Hematopoietic multipotent progenitor cell (in vitro differentiated cells): Measurements from ENCODE around the gene FBXO24. TPM values are rescaled to one million over a fixed set of nuclear protein-coding genes. Genes with fewer than 3 reads are reported as not detected.

Source experiments
- DNase-seq, 3 donors: peaks; one replicate each; pipeline ENCODE4 v3.0.0-alpha.2; 2011 to 2015; ENCODE audit warnings: low read depth in 2 of 3, low spot score in 2 of 3
- total RNA-seq: library from RNA; depleted of rRNA; stranded (reverse); fragments of >200 nt; gene quantifications from one replicate; pipeline ENCODE4 v1.2.3, GENCODE V29; 2012

Gene FBXO24
- total RNA-seq, 1 donor = 0.81 TPM

GRCh38 chr7:100588438-100588837 lies 2.3 kb downstream of the FBXO24 start:
- DNase-seq = peak in 1 of 3 donors; percentile 42

DNA sequence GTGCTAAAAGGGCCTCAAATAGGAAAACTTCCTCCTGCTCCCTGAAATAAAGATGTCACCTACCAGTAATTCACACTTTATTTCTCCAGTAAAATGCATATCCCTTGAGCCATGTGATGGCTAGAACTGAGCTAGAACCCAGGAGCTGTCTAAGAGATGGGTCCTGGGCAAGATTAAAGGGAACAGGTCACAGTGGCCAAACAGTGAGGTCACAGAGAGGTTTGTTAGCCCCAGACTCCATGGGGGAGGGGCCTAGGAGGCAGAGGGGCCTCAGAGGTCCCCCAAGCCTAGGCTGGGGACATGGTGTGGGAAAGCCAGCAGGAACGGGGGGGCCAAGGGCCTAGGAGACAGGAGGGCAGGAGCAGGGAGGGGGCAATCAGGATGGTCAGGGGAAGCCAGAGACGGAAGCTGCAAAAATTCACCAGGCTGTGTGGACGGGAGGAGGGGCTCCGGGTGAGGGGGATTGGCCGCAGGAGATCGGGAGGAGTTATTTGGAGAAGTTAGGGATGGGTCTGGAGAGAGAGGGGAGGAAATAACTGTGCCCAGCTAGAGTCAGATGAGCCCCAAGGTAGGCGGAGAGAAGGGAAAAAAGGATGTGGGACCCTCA lies 3.3 kb downstream of the FBXO24 start:
- no peak for DNase-seq

DNA sequence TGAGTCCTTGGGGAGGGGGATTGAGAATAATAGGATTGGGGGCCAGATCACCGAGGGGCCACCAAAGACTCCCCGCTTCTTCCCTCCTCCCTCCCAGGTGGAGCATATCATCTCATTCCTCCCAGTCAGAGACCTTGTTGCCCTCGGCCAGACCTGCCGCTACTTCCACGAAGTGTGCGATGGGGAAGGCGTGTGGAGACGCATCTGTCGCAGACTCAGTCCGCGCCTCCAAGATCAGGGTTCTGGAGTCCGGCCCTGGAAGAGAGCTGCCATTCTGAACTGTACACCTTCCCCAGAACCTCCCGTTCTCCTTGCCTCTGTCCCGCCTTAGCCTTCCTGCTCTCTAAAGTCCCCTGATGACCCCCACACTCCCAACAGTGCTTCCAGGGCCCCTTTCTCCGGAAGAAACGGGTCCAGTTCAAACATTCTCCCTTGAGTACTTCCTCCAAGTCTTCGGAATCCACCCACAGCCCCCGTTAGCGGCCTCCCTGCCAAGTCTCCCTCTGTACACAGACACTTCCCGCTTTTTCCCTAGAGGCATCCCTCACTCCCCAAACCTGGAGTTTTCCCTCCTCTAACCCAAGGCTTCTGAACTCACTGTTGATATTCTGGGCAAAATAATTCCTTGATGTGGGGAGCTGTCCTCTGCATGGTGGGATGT lies 4.1 kb downstream of the FBXO24 start:
- no peak for DNase-seq

GRCh38 chr7:100591596-100591995 lies 5.5 kb downstream of the FBXO24 start:
- DNase-seq = no peak

- no peak for DNase-seq
These were observed 9.1 kb downstream of the FBXO24 start for GRCh38 chr7:100595188-100595587.

- DNase-seq = no peak
These were observed 12.3 kb downstream of the FBXO24 start for GRCh38 chr7:100598425-100598824.

- no peak for DNase-seq
These were observed 14.0 kb downstream of the FBXO24 start for GRCh38 chr7:100599911-100600729.

GRCh38 chr7:100600730-100601038 lies 14.6 kb downstream of the FBXO24 start:
- DNase-seq = no peak

GRCh38 chr7:100602889-100603725 lies 17.0 kb downstream of the FBXO24 start:
- DNase-seq = no peak

DNA sequence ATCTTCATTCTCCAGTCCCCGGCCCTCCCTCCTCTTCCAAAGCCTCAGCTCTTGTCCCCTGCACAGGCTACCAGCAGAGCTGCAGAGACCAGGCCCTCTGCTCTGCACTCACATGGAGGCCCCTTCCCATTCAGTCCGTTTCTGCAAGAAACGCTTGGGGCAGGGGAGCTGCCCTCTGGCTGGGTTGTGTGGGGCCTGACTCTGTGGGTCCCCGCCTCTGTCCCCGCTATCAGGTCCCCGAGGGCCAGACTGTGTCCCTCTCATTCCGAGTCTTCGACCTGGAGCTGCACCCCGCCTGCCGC lies 17.5 kb downstream of the FBXO24 start:
- no peak for DNase-seq

- peak; percentile 53 to 80 (median 66) for DNase-seq
These were observed 18.2 kb downstream of the FBXO24 start for GRCh38 chr7:100604028-100604975.

- peak in 1 of 3 donors; percentile 32 for DNase-seq
These were observed 19.1 kb downstream of the FBXO24 start for GRCh38 chr7:100604976-100605911.

- no peak for DNase-seq
These were observed 20.2 kb downstream of the FBXO24 start for GRCh38 chr7:100606313-100606712.

GRCh38 chr7:100607111-100607510 lies 21.0 kb downstream of the FBXO24 start:
- no peak for DNase-seq

- no peak for DNase-seq
These were observed 23.8 kb downstream of the FBXO24 start for GRCh38 chr7:100609958-100610357.

DNA sequence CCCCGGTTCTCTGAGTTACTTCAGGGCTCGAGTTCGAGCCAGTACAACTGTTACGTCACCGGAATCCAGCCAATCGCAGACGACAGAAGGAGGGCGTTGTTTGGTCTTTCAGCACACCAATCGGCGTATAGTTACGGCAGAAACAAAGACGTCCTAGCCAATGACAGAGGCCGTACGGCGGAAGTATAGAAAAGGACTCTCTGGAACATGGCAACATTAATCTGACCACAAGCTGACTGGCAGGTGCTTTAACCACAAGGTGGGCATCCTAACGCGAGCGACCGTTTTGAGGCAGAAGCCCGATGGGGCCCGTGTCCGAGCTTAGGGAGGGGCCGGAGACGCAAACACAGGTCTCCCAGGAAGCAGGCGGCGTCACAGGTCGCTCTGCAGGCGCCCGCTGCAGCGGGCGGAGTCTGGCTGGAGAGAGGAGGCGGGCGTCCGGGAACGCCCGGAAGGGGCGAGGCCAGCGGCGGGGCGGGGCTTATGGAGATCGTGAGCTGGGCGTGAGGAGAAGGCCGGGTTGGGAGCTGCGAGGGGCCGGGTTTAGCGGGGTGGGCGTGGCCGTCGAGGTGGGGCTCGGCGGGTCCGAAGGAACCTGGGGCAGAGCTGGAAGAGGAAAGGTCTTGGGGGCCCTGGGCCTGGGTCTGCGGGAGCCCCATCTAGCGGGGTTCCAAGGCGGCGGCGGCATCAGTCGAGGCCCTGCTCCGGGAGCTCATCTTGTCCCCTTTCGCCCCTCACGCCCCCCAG lies 26.0 kb downstream of the FBXO24 start, which contains the start of gene MOSPD3:
Gene MOSPD3, plus strand, starts transcription at position 558 of the 747 bp plus-strand sequence. CDS start 252 bp downstream, outside the sequence.
- DNase-seq = peak; percentile 89 to 99 (median 98)

GRCh38 chr7:100612730-100613390 lies 26.7 kb downstream of the FBXO24 start:
- DNase-seq = peak in 2 of 3 donors; percentile 43 to 65
